ENCODE measurements around the gene FBXL7.

The FBXL7 gene

DNA sequence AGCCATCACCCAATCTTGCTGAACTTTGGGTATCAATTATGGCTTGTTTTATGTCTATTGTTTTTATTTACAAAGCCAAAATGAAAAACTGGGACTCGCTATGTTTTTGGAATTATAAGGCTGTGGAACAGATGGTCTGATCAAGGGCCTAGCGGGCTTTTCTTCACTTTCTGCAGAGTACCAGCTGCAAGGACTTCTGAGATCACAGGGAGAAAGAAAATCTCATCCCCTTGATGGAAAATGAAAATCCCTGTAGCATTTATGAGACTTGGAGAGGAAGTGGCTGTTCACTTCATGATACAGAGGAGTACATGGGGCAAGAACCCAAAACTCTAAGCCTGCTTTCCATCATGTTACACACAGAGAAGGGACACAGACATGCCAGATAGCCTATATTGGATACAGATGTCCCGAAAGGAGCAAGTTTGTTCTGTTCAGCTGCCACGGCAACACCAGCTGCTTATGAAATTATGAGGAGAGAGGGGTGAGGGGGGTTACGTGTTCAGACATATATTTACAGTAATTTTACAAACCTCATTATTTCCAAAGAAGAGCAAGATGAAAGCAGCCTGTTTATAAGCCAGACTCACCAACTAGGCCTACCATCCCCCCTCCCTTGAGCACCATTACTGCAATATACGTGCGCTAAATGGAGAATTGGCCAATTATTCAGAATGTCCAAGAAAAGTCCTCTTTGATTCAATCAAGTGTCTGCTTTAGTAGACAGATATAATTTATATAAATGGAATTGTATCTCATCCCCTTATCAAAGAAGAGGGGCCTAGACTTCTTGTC, 459.6 kb downstream of the FBXL7 start:
- DNase-seq = no peak
- in situ Hi-C loops (cut with HindIII; ENCODE audit: low pct_ligation_motif_present, low pct_unique_long_range_greater_than_20kb, low sequenced_read_pairs) = no loop called here

- no peak for DNase-seq
- in situ Hi-C loops (cut with HindIII; ENCODE audit: low pct_ligation_motif_present, low pct_unique_long_range_greater_than_20kb, low sequenced_read_pairs) = no loop called here
Observed at GRCh38 chr5:15966066-15966640, 466.2 kb downstream of the FBXL7 start.

- DNase-seq = no peak
- in situ Hi-C loops (cut with HindIII; ENCODE audit: low pct_ligation_motif_present, low pct_unique_long_range_greater_than_20kb, low sequenced_read_pairs) = no loop called here
Observed at GRCh38 chr5:15966651-15967050, 466.7 kb downstream of the FBXL7 start.

DNA sequence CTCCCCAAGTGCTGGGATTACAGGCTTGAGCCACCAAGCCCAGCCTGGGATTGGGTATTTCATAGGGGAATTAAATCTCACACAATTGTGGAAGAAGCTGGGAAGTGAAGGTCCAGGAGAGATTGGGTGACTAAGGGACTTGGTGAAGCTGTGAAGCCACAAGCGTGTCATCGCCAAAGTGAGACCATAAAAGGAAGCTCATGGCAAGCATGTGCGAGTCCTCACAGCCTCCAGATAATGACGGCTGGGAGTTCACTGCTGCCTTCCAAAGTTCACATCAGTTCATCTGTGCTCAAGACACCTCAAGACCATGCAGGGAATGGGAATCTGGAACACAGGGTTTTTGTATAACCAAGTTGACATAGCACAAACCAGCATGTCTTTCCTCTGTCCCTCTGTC, 469.0 kb downstream of the FBXL7 start:
- no peak for DNase-seq
- in situ Hi-C loops (cut with HindIII; ENCODE audit: low pct_ligation_motif_present, low pct_unique_long_range_greater_than_20kb, low sequenced_read_pairs) = no loop called here

GRCh38 chr5:15977851-15978250, 477.9 kb downstream of the FBXL7 start:
- no peak for DNase-seq
- in situ Hi-C loops (cut with HindIII; ENCODE audit: low pct_ligation_motif_present, low pct_unique_long_range_greater_than_20kb, low sequenced_read_pairs) = no loop called here

DNA sequence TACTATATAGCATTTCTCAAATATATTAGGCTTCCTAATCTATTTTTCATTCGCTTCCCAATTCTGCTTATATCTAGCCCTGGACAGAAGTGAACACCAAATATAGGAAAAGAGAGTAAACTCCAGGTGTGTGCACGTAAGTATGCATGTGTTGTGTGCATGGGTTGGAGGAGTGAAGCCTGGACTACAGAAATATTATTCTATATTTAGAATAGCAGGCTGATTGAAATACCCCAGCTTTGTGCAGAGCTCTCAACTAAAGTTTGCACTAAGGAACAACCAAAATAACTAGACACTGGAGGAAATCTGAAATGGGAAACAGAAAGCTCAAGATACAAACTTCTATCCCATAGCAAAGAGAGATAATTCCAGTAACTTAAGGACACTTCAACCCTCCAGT, 480.9 kb downstream of the FBXL7 start:
- in situ Hi-C loops (cut with HindIII; ENCODE audit: low pct_ligation_motif_present, low pct_unique_long_range_greater_than_20kb, low sequenced_read_pairs) = no loop called here

GRCh38 chr5:15983392-15983791, 483.4 kb downstream of the FBXL7 start:
- in situ Hi-C loops (cut with HindIII; ENCODE audit: low pct_ligation_motif_present, low pct_unique_long_range_greater_than_20kb, low sequenced_read_pairs) = no loop called here
- DNase-seq = no peak

More for the DNA sequence above, 480.9 kb downstream of the FBXL7 start:
- no peak for DNase-seq

All from ACHN (cell line).